CD8-positive, alpha-beta memory T cell (primary cell): Measurements from ENCODE around the gene RSPH1. TPM values are rescaled to one million over a fixed set of nuclear protein-coding genes. Genes with fewer than 3 reads are reported as not detected.

Experiments
- CTCF ChIA-PET: fragments of 350-600 bp; sonication (Branson Sonifier 250); formaldehyde crosslinking; loops from one replicate; lab custom pipeline; 2021; ENCODE audit warnings: antibody characterized with exemption; lab: Charles Lee
- POLR2A ChIA-PET: fragments of 350-600 bp; sonication (Branson Sonifier 250); formaldehyde crosslinking; loops from one replicate; lab custom pipeline; 2021; ENCODE audit warnings: antibody characterized with exemption; lab: Charles Lee
- DNase-seq, 5 donors: peaks; one replicate each; pipeline versions ENCODE4 v3.0.0 to v3.0.0-alpha.2; 2020 to 2022; ENCODE audit warnings: mixed read lengths in 1 of 5
- H3K27ac ChIP-seq: one replicate; pipeline ENCODE4 v1.7.0; 2013; ENCODE audit warnings: low read depth, mild to moderate bottlenecking, low read length, moderate library complexity
- H3K27me3 ChIP-seq: 2 replicates; pipeline ENCODE4 v1.7.0; 2013; ENCODE audit warnings: low read length, mild to moderate bottlenecking; ENCODE audit not compliant: insufficient read depth, poor library complexity, severe bottlenecking
- H3K36me3 ChIP-seq: 2 replicates; pipeline ENCODE4 v1.7.0; 2013; ENCODE audit warnings: mild to moderate bottlenecking, low read length, moderate library complexity; ENCODE audit not compliant: insufficient read depth
- H3K4me1 ChIP-seq: 2 replicates; pipeline ENCODE4 v1.7.0; 2013; ENCODE audit warnings: mild to moderate bottlenecking, low read length, moderate library complexity; ENCODE audit not compliant: insufficient read depth
- H3K4me3 ChIP-seq: 2 replicates; pipeline ENCODE4 v1.7.0; 2013; ENCODE audit warnings: mild to moderate bottlenecking, low read length
- H3K9me3 ChIP-seq: 2 replicates; pipeline ENCODE4 v1.7.0; 2013; ENCODE audit warnings: mild to moderate bottlenecking, low read length
- H3K27ac Mint-ChIP-seq, 8 donors: one replicate each; pipeline ENCODE4 v1.8.0; 2020 to 2021; ENCODE audit warnings: mixed read lengths in 8 of 8, mild to moderate bottlenecking in 6 of 8, inconsistent platforms in 3 of 8, moderate library complexity in 3 of 8
- H3K27me3 Mint-ChIP-seq, 2 donors: one replicate each; pipeline ENCODE4 v1.8.0; 2020 to 2021; ENCODE audit warnings: mixed read lengths in 2 of 2, mild to moderate bottlenecking in 1 of 2, moderate library complexity in 1 of 2
- H3K36me3 Mint-ChIP-seq, 3 donors: one replicate each; pipeline ENCODE4 v1.8.0; 2020 to 2021; ENCODE audit warnings: mixed read lengths in 3 of 3, inconsistent platforms in 1 of 3, mild to moderate bottlenecking in 1 of 3
- H3K4me1 Mint-ChIP-seq, 3 donors: one replicate each; pipeline ENCODE4 v1.8.0; 2020 to 2021; ENCODE audit warnings: mixed read lengths in 3 of 3, inconsistent platforms in 1 of 3, mild to moderate bottlenecking in 1 of 3
- H3K4me3 Mint-ChIP-seq, 7 donors: one replicate each; pipeline ENCODE4 v1.8.0; 2020 to 2021; ENCODE audit warnings: mixed read lengths in 7 of 7, mild to moderate bottlenecking in 6 of 7, moderate library complexity in 4 of 7, inconsistent platforms in 2 of 7
- H3K9me3 Mint-ChIP-seq, 5 donors: one replicate each; pipeline ENCODE4 v1.8.0; 2020 to 2022; ENCODE audit warnings: mixed read lengths in 5 of 5, mild to moderate bottlenecking in 3 of 5, moderate library complexity in 2 of 5, inconsistent platforms in 1 of 5
- polyA plus RNA-seq: library from polyadenylated mRNA; unstranded; fragments of 300-500 nt; fragmentation: Illumina TruSeq; gene quantifications from one replicate; pipeline ENCODE4 v1.2.3, GENCODE V29; 2021
- total RNA-seq, 2 experiments: library from RNA; stranded (reverse); gene quantifications; one replicate each; pipeline ENCODE4 v1.2.3, GENCODE V29; 2021

Gene RSPH1
- total and polyA plus RNA-seq, 3 experiments from 2014 or later: not detected

- peak overlapping the region in 1 of 8 donors; percentile 47 for H3K27ac Mint-ChIP-seq
- POLR2A ChIA-PET: no interaction called here
Measured at GRCh38 chr21:42541618-42542017, 45.6 kb upstream of the RSPH1 start.

GRCh38 chr21:42541174-42541573 lies 45.1 kb upstream of the RSPH1 start:
- CTCF ChIA-PET: no interaction called here
- Mint-ChIP-seq H3K4me3 (no peak overlapping the region), H3K27me3 (no peaks in the 10 kb centered on the region), H3K27ac (peak overlapping the region in 1 of 8 donors; percentile 47), H3K4me1 (peaks cover 13 to 17% (median 14%) of the 10 kb centered on the region in 3 donors), H3K36me3 (peaks cover 7 to 92% (median 20%) of the 10 kb centered on the region in 3 donors), H3K9me3 (no peaks in the 10 kb centered on the region)
- peaks cover 4% of the 10 kb centered on the region for H3K4me1 ChIP-seq
- no peak for DNase-seq
- H3K27me3 ChIP-seq: no peaks in the 10 kb centered on the region
- H3K36me3 ChIP-seq: peaks cover 7% of the 10 kb centered on the region
- POLR2A ChIA-PET: no interaction called here
- no peak overlapping the region for H3K4me3 ChIP-seq
- H3K9me3 ChIP-seq: no peaks in the 10 kb centered on the region
- no peak overlapping the region for H3K27ac ChIP-seq

More at GRCh38 chr21:42541618-42542017, 45.6 kb upstream of the RSPH1 start:
- no peak overlapping the region for H3K27ac ChIP-seq
- CTCF ChIA-PET: no interaction called here
- no peaks in the 10 kb centered on the region for H3K9me3 ChIP-seq
- no peaks in the 10 kb centered on the region for H3K27me3 Mint-ChIP-seq
- no peaks in the 10 kb centered on the region for H3K9me3 Mint-ChIP-seq
- H3K4me3 ChIP-seq: no peak overlapping the region
- H3K4me3 Mint-ChIP-seq: no peak overlapping the region
- peaks cover 7 to 91% (median 22%) of the 10 kb centered on the region in 3 donors for H3K36me3 Mint-ChIP-seq
- no peaks in the 10 kb centered on the region for H3K27me3 ChIP-seq
- peaks cover 4% of the 10 kb centered on the region for H3K4me1 ChIP-seq
- peaks cover 4% of the 10 kb centered on the region for H3K36me3 ChIP-seq
- peaks cover 13 to 17% (median 14%) of the 10 kb centered on the region in 3 donors for H3K4me1 Mint-ChIP-seq
- no peak for DNase-seq

- H3K27me3 ChIP-seq: no peaks in the 10 kb centered on the region
- POLR2A ChIA-PET: no interaction called here
- Mint-ChIP-seq H3K27ac (peak overlapping the region in 1 of 8 donors; percentile 70), H3K27me3 (no peaks in the 10 kb centered on the region), H3K4me1 (peaks cover 12 to 16% (median 14%) of the 10 kb centered on the region in 3 donors), H3K4me3 (no peak overlapping the region), H3K9me3 (no peaks in the 10 kb centered on the region), H3K36me3 (peaks cover 7 to 92% (median 19%) of the 10 kb centered on the region in 3 donors)
- no peak overlapping the region for H3K27ac ChIP-seq
- H3K9me3 ChIP-seq: no peaks in the 10 kb centered on the region
- CTCF ChIA-PET: no interaction called here
- DNase-seq: no peak
- H3K4me3 ChIP-seq: no peak overlapping the region
- peaks cover 3% of the 10 kb centered on the region for H3K4me1 ChIP-seq
- peaks cover 14% of the 10 kb centered on the region for H3K36me3 ChIP-seq
Measured at GRCh38 chr21:42540396-42540795, 44.4 kb upstream of the RSPH1 start.

GRCh38 chr21:42539931-42540343 lies 43.9 kb upstream of the RSPH1 start:
- peaks cover 14% of the 10 kb centered on the region for H3K36me3 ChIP-seq
- no peak for DNase-seq
- H3K4me1 Mint-ChIP-seq: peaks cover 7 to 16% (median 11%) of the 10 kb centered on the region in 3 donors
- H3K4me3 ChIP-seq: no peak overlapping the region
- ChIA-PET POLR2A (no interaction called here), CTCF (no interaction called here)
- H3K36me3 Mint-ChIP-seq: peaks cover 4 to 92% (median 19%) of the 10 kb centered on the region in 3 donors
- H3K9me3 ChIP-seq: no peaks in the 10 kb centered on the region
- no peak overlapping the region for H3K27ac ChIP-seq
- H3K27ac Mint-ChIP-seq: peak overlapping the region in 2 of 8 donors; percentile 70 to 77
- no peaks in the 10 kb centered on the region for H3K27me3 ChIP-seq
- H3K4me3 Mint-ChIP-seq: peak overlapping the region in 1 of 7 donors; percentile 15
- H3K9me3 Mint-ChIP-seq: no peaks in the 10 kb centered on the region
- no peaks in the 10 kb centered on the region for H3K4me1 ChIP-seq
- no peaks in the 10 kb centered on the region for H3K27me3 Mint-ChIP-seq

- Mint-ChIP-seq H3K27me3 (no peaks in the 10 kb centered on the region), H3K4me3 (peak overlapping the region in 1 of 7 donors; percentile 15), H3K27ac (peak overlapping the region in 2 of 8 donors; percentile 23 to 71), H3K36me3 (peaks cover 0 to 92% (median 17%) of the 10 kb centered on the region in 3 donors), H3K4me1 (peaks cover 4 to 19% (median 8%) of the 10 kb centered on the region in 3 donors), H3K9me3 (no peaks in the 10 kb centered on the region)
- H3K9me3 ChIP-seq: no peaks in the 10 kb centered on the region
- H3K36me3 ChIP-seq: peaks cover 14% of the 10 kb centered on the region
- H3K27ac ChIP-seq: no peak overlapping the region
- no peaks in the 10 kb centered on the region for H3K27me3 ChIP-seq
- no peak overlapping the region for H3K4me3 ChIP-seq
- POLR2A ChIA-PET: no interaction called here
- no peak for DNase-seq
- H3K4me1 ChIP-seq: no peaks in the 10 kb centered on the region
- CTCF ChIA-PET: no interaction called here
Measured at GRCh38 chr21:42539342-42539741, 43.3 kb upstream of the RSPH1 start.

GRCh38 chr21:42538479-42539275 lies 42.7 kb upstream of the RSPH1 start:
- no peaks in the 10 kb centered on the region for H3K27me3 Mint-ChIP-seq

DNA sequence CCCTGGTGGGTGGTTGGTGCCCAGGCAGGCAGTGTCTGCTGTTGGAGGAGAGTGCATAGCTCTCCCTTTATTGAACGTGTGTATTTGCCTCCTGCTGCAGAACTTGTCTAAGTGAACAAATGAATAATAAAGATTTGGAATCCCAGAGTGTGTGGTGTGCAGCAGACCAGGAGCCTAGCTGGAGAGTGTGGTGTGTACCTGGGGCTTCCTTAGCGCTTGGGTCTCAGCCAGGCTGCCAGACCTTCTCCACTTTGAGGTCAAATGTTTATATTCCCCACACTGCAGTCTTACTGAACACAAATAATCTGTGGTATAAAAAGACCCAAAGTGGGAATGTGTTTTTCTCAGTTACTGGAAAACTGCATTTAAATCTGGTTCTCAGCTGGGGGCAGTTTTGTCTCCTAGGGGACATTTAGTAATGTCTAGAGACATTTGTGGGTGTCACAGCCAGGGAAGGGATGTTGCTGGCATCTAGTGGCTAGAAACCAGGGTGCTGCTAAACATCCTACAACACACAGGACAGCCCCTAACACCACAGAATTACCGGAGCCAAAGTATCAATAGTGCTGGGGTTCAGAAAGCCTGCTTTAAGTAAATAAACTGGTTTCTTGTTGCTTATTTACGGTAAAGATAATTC lies 41.2 kb upstream of the RSPH1 start:
- Mint-ChIP-seq H3K27ac (peak overlapping the region in 7 of 8 donors; percentile 19 to 89 (median 67)), H3K4me3 (peak overlapping the region in 2 of 7 donors; percentile 9 to 46), H3K36me3 (peaks cover 0 to 86% (median 14%) of the 10 kb centered on the region in 3 donors), H3K9me3 (no peaks in the 10 kb centered on the region), H3K27me3 (no peaks in the 10 kb centered on the region), H3K4me1 (peaks cover 8 to 19% (median 11%) of the 10 kb centered on the region in 3 donors)
- Histone ChIP-seq H3K36me3 (peaks cover 10% of the 10 kb centered on the region), H3K4me3 (no peak overlapping the region), H3K9me3 (no peaks in the 10 kb centered on the region), H3K27me3 (no peaks in the 10 kb centered on the region), H3K4me1 (no peaks in the 10 kb centered on the region), H3K27ac (no peak overlapping the region)
- no peak for DNase-seq
- ChIA-PET POLR2A (interaction anchor here (0.5 kb wide), 1 partner anchor 135 kb away, joined by 3 read pairs; no protein-coding TSS in a partner anchor), CTCF (interaction anchor here (1.2 to 1.4 kb wide), 2 partner anchors 9 to 13 kb away, joined by 3 read pairs; no protein-coding TSS in a partner anchor)

More at GRCh38 chr21:42538479-42539275, 42.7 kb upstream of the RSPH1 start:
- Mint-ChIP-seq H3K27ac (peak overlapping the region in 6 of 8 donors; percentile 55 to 91 (median 73)), H3K36me3 (peaks cover 0 to 91% (median 15%) of the 10 kb centered on the region in 3 donors), H3K4me3 (peak overlapping the region in 4 of 7 donors; percentile 3 to 56 (median 42)), H3K4me1 (peaks cover 6 to 19% (median 8%) of the 10 kb centered on the region in 3 donors), H3K9me3 (no peaks in the 10 kb centered on the region)
- H3K27me3 ChIP-seq: no peaks in the 10 kb centered on the region
- CTCF ChIA-PET: interaction anchor here (0.8 kb wide), 1 partner anchor 27 kb away, joined by 3 read pairs; no protein-coding TSS in a partner anchor
- H3K9me3 ChIP-seq: no peaks in the 10 kb centered on the region
- POLR2A ChIA-PET: no interaction called here
- no peak overlapping the region for H3K4me3 ChIP-seq
- H3K27ac ChIP-seq: no peak overlapping the region
- H3K36me3 ChIP-seq: peaks cover 14% of the 10 kb centered on the region
- H3K4me1 ChIP-seq: no peaks in the 10 kb centered on the region
- no peak for DNase-seq
